H1 (cell line): ENCODE measurements around the gene GARS1. TPM values are rescaled to one million over a fixed set of nuclear protein-coding genes. Genes with fewer than 3 reads are reported as not detected.

Experiments
- CTCF ChIA-PET: fragments of 300-600 bp; sonication (Branson Sonifier 250); formaldehyde crosslinking; loops from one replicate; lab custom pipeline; 2021; ENCODE audit not compliant: partially characterized antibody; lab: Charles Lee
- POLR2A ChIA-PET: fragments of 300-600 bp; sonication (Branson Sonifier 250); formaldehyde crosslinking; loops from one replicate; lab custom pipeline; 2021; ENCODE audit warnings: inconsistent platforms; ENCODE audit not compliant: partially characterized antibody; lab: Charles Lee
- DNase-seq, 2 experiments: peaks; one replicate each; pipeline versions ENCODE4 v3.0.0 to v3.0.0-alpha.2; 2010 to 2022; ENCODE audit warnings: low spot score in 2 of 2, low read depth in 1 of 2, mixed read lengths in 1 of 2
- FAIRE-seq: peaks from 2 replicates; lab custom pipeline; 2011; peaks lifted over from hg19 to GRCh38; lab: Jason Lieb, UNC
- H2AFZ ChIP-seq: 2 replicates; pipeline ENCODE4 v1.8.1; 2012; ENCODE audit warnings: low read length, inconsistent platforms
- H2AK5ac ChIP-seq: 2 replicates; pipeline ENCODE4 v1.6.1; 2013; ENCODE audit warnings: low read depth, low read length
- H2BK120ac ChIP-seq: replicated peaks from 2 replicates; pipeline ENCODE3; 2013; ENCODE audit warnings: low read depth, low read length, inconsistent platforms
- H2BK12ac ChIP-seq: 2 replicates; pipeline ENCODE4 v1.6.1; 2013; ENCODE audit warnings: low read depth, low read length
- H2BK15ac ChIP-seq: 2 replicates; pipeline ENCODE4 v1.6.1; 2013; ENCODE audit warnings: low read length
- H2BK20ac ChIP-seq: 2 replicates; pipeline ENCODE4 v1.6.1; 2013; ENCODE audit warnings: low read length
- H2BK5ac ChIP-seq: 2 replicates; pipeline ENCODE4 v1.6.1; 2013; ENCODE audit warnings: low read depth, low read length
- H3K14ac ChIP-seq: 2 replicates; pipeline ENCODE4 v1.6.1; 2013; ENCODE audit warnings: inconsistent platforms; ENCODE audit not compliant: insufficient read length
- H3K18ac ChIP-seq: 2 replicates; pipeline ENCODE4 v1.6.1; 2013; ENCODE audit warnings: low read length; ENCODE audit errors: extremely low read depth
- H3K23ac ChIP-seq: 2 replicates; pipeline ENCODE4 v1.6.1; 2013; ENCODE audit warnings: inconsistent platforms; ENCODE audit not compliant: insufficient read length
- H3K23me2 ChIP-seq: 2 replicates; pipeline ENCODE4 v1.6.1; 2013; ENCODE audit warnings: low read depth, low read length
- H3K27ac ChIP-seq: 2 replicates; pipeline ENCODE4 v1.6.1; 2011; ENCODE audit warnings: low read depth, low read length, inconsistent platforms
- H3K27me3 ChIP-seq, 4 experiments: replicated peaks in 1 of 4; 1 replicate in 1 of 4; 2 replicates in 3 of 4; pipeline versions ENCODE4 v1.6.1 to v1.8.1; 2011 to 2013; ENCODE audit warnings: low read length in 3 of 4, mild to moderate bottlenecking in 3 of 4, inconsistent platforms in 2 of 4, mixed read lengths in 2 of 4, moderate library complexity in 1 of 4; ENCODE audit not compliant: control insufficient read depth in 3 of 4, insufficient read depth in 3 of 4; ENCODE audit errors: extremely low read depth in 1 of 4
- H3K36me3 ChIP-seq, 4 experiments: 2 replicates each; pipeline versions ENCODE4 v1.6.1 to v1.8.1; 2011 to 2013; ENCODE audit warnings: mild to moderate bottlenecking in 4 of 4, low read length in 3 of 4, moderate library complexity in 2 of 4, control low read depth in 1 of 4, inconsistent platforms in 1 of 4; ENCODE audit not compliant: insufficient read depth in 4 of 4, control insufficient read depth in 2 of 4
- H3K4ac ChIP-seq: replicated peaks from 2 replicates; pipeline ENCODE3; 2013; ENCODE audit warnings: low read length, low read depth, mixed read lengths, inconsistent platforms; ENCODE audit not compliant: insufficient read length
- H3K4me1 ChIP-seq, 4 experiments: replicated peaks in 1 of 4; 1 replicate in 1 of 4; 2 replicates in 3 of 4; pipeline versions ENCODE4 v1.6.1 to v1.8.1; 2011 to 2013; ENCODE audit warnings: low read length in 3 of 4, inconsistent platforms in 2 of 4, mixed read lengths in 1 of 4; ENCODE audit not compliant: insufficient read depth in 4 of 4, control insufficient read depth in 3 of 4
- H3K4me2 ChIP-seq, 2 experiments: 2 replicates each; pipeline versions ENCODE4 v1.6.1 to v1.8.1; 2011 to 2013; ENCODE audit warnings: low read depth in 2 of 2, low read length in 2 of 2, control low read depth in 1 of 2, inconsistent platforms in 1 of 2, mild to moderate bottlenecking in 1 of 2; ENCODE audit not compliant: insufficient read depth in 1 of 2
- H3K4me3 ChIP-seq, 4 experiments: fragments of 200-600, 300-600 bp in 1 of 4; sonication (generic), shearing (Covaris generic), sonication (Bioruptor Twin) in 1 of 4; 2 replicates each; pipeline versions ENCODE4 v1.5.1 to v1.8.1; 2011 to 2016; ENCODE audit warnings: low read length in 4 of 4, low read depth in 3 of 4, control low read depth in 2 of 4, inconsistent platforms in 2 of 4, mild to moderate bottlenecking in 2 of 4, mixed read lengths in 1 of 4, moderate library complexity in 1 of 4; ENCODE audit not compliant: insufficient read depth in 2 of 4; ENCODE audit errors: extremely low read depth in 1 of 4
- H3K56ac ChIP-seq: replicated peaks from 2 replicates; pipeline ENCODE3; 2013; ENCODE audit warnings: low read depth, mild to moderate bottlenecking, mixed read lengths, low read length, inconsistent platforms; ENCODE audit not compliant: insufficient read length
- H3K79me1 ChIP-seq: 2 replicates; pipeline ENCODE4 v1.6.1; 2013; ENCODE audit warnings: low read depth, low read length, control low read depth
- H3K79me2 ChIP-seq, 2 experiments: 2 replicates each; pipeline versions ENCODE4 v1.6.1 to v1.8.1; 2012 to 2013; ENCODE audit warnings: low read length in 2 of 2, mild to moderate bottlenecking in 2 of 2, inconsistent platforms in 1 of 2; ENCODE audit not compliant: insufficient read depth in 2 of 2, control insufficient read depth in 1 of 2
- H3K9ac ChIP-seq, 4 experiments: replicated peaks in 1 of 4; 1 replicate in 1 of 4; 2 replicates in 3 of 4; pipeline versions ENCODE4 v1.6.1 to v1.8.1; 2011 to 2013; ENCODE audit warnings: low read depth in 3 of 4, low read length in 3 of 4, control low read depth in 2 of 4, mild to moderate bottlenecking in 2 of 4, moderate library complexity in 2 of 4, inconsistent platforms in 1 of 4; ENCODE audit errors: extremely low read depth in 1 of 4
- H3K9me3 ChIP-seq, 2 experiments: 2 replicates each; pipeline versions ENCODE4 v1.6.1 to v1.8.1; 2012 to 2013; ENCODE audit warnings: mild to moderate bottlenecking in 2 of 2, moderate library complexity in 2 of 2, control low read depth in 1 of 2, inconsistent platforms in 1 of 2, low read depth in 1 of 2, low read length in 1 of 2, mixed read lengths in 1 of 2; ENCODE audit not compliant: insufficient read depth in 2 of 2
- H4K20me1 ChIP-seq, 2 experiments: replicated peaks in 1 of 2; 2 replicates each; pipeline versions ENCODE3 to v1.8.1; 2011 to 2013; ENCODE audit warnings: inconsistent platforms in 2 of 2, low read length in 2 of 2, mild to moderate bottlenecking in 1 of 2; ENCODE audit not compliant: insufficient read depth in 2 of 2, control insufficient read depth in 1 of 2
- H4K5ac ChIP-seq: 2 replicates; pipeline ENCODE4 v1.6.1; 2013; ENCODE audit warnings: low read length, low read depth, mixed read lengths, inconsistent platforms; ENCODE audit not compliant: insufficient read length
- H4K8ac ChIP-seq: 2 replicates; pipeline ENCODE4 v1.8.0; 2013; ENCODE audit warnings: mild to moderate bottlenecking, moderate library complexity, low read length, inconsistent platforms; ENCODE audit not compliant: insufficient read depth; ENCODE audit errors: extremely low read depth
- H4K91ac ChIP-seq: replicated peaks from 2 replicates; pipeline ENCODE3; 2013; ENCODE audit warnings: low read length, mixed read lengths, inconsistent platforms; ENCODE audit not compliant: insufficient read length
- BCL11A ChIP-seq, 2 experiments: IDR thresholded peaks; one replicate each; pipeline ENCODE4 v1.6.1; 2011; ENCODE audit warnings: low read depth in 2 of 2, low read length in 2 of 2, mild to moderate bottlenecking in 2 of 2
- CBX5 ChIP-seq: fragments of 300-800, 300-1000 bp; sonication (generic); IDR thresholded peaks from 2 replicates; pipeline ENCODE4 v1.7.1; 2016; ENCODE audit warnings: antibody characterized with exemption, low read length, low read depth
- CBX8 ChIP-seq: fragments of 300-800, 300-1000 bp; sonication (generic); IDR thresholded peaks from 2 replicates; pipeline ENCODE4 v1.7.1; 2016; ENCODE audit warnings: low read depth, low read length, borderline replicate concordance
- EP300 ChIP-seq, 2 experiments: IDR thresholded peaks; 1 replicate in 1 of 2; 2 replicates in 1 of 2; pipeline ENCODE4 v1.6.1; 2011 to 2012; ENCODE audit warnings: low read depth in 2 of 2, low read length in 2 of 2, mild to moderate bottlenecking in 2 of 2, borderline replicate concordance in 1 of 2, inconsistent platforms in 1 of 2, moderate library complexity in 1 of 2
- EZH2 ChIP-seq: fragments of 200-600 bp; sonication (generic); IDR thresholded peaks from 2 replicates; pipeline ENCODE4 v1.7.1; 2012; ENCODE audit warnings: low read depth, mild to moderate bottlenecking, moderate library complexity, low read length, inconsistent platforms; ENCODE audit not compliant: severe bottlenecking
- FOSL1 ChIP-seq: IDR thresholded peaks from 2 replicates; pipeline ENCODE4 v1.6.1; 2011; ENCODE audit warnings: mild to moderate bottlenecking, low read depth, low read length, moderate library complexity; ENCODE audit not compliant: insufficient read depth
- POLR2A ChIP-seq, 2 experiments: IDR thresholded peaks; 1 replicate in 1 of 2; 2 replicates in 1 of 2; pipeline ENCODE4 v1.6.1; 2011; ENCODE audit warnings: low read depth in 2 of 2, low read length in 2 of 2, mild to moderate bottlenecking in 2 of 2; ENCODE audit errors: control extremely low read depth in 1 of 2
- RFX5 ChIP-seq: IDR thresholded peaks from 2 replicates; pipeline ENCODE4 v1.6.1; 2011; ENCODE audit warnings: low read depth, low read length, improper control_type of control experiment, borderline replicate concordance
- SIN3A ChIP-seq, 2 experiments: IDR thresholded peaks in 1 of 2; conservative IDR thresholded peaks in 1 of 2; 2 replicates each; pipeline ENCODE4 v1.6.1; 2011 to 2012; ENCODE audit warnings: low read length in 2 of 2, improper control_type of control experiment in 1 of 2, low read depth in 1 of 2, mild to moderate bottlenecking in 1 of 2
- TEAD4 ChIP-seq: IDR thresholded peaks from 2 replicates; pipeline ENCODE4 v1.6.1; 2012; ENCODE audit warnings: low read depth, low read length, inconsistent platforms, mixed read lengths
- YY1 ChIP-seq: IDR thresholded peaks from 2 replicates; pipeline ENCODE4 v1.6.1; 2011; ENCODE audit warnings: low read depth, mild to moderate bottlenecking, low read length
- ZNF274 ChIP-seq: IDR thresholded peaks from 2 replicates; pipeline ENCODE4 v1.7.0; 2012; ENCODE audit warnings: low read length, borderline replicate concordance; ENCODE audit errors: extremely low read depth
- WGBS, 2 experiments: shearing (Covaris generic) in 1 of 2; methylation state at CpG; one replicate each; pipeline versions ENCODE4 v1.1.6 to v1.1.7; 2013 to 2015; ENCODE audit warnings: low lambda C conversion rate in 2 of 2, mixed read lengths in 2 of 2, inconsistent platforms in 1 of 2, low coverage in 1 of 2, missing lambda C conversion rate in 1 of 2; ENCODE audit not compliant: insufficient replicate concordance in 2 of 2, insufficient coverage in 1 of 2, insufficient read length in 1 of 2; ENCODE audit errors: extremely low coverage in 1 of 2, missing lambda C conversion rate in 1 of 2; 5-methylcytosine and 5-hydroxymethylcytosine counted together
- polyA plus RNA-seq, 7 experiments: library from polyadenylated mRNA; depleted of rRNA in 3 of 7; stranded (reverse) in 5 of 7; unstranded in 2 of 7; fragments of >200 nt in 5 of 7; fragments of 200-250 nt in 2 of 7; gene quantifications; 1 replicate in 5 of 7; 2 replicates in 1 of 7; 4 replicates in 1 of 7; pipeline versions ENCODE4 v1.2.1 to v1.2.3, GENCODE V29; 2011 to 2013; ENCODE audit warnings: missing spikeins in 2 of 7, mixed read lengths in 2 of 7
- total RNA-seq: library from RNA; stranded (reverse); fragmentation: NEBNext Ultra II Directional; extraction: Animal tissue kit (Norgen Biotek cat#: 25700); gene quantifications from 2 replicates; pipeline ENCODE4 v1.2.1, GENCODE V29; 2021
- TF ChIP-seq, protein P1 (sequence below): IDR thresholded peaks from 2 replicates; pipeline ENCODE4 v1.6.1; 2012; ENCODE audit warnings: inconsistent platforms

GARS1 gene
- total and polyA plus RNA-seq, 2 of the 8 experiments (the other 6 are each of a cell fraction or from before 2014, with no cell fraction given): 270 to 476 TPM

- POLR2A ChIA-PET: interaction anchor here (1.5 to 2.2 kb wide), 2 partner anchors 9 to 38 kb away, joined by 3 to 9 read pairs; no protein-coding TSS in a partner anchor
- H3K9me3 ChIP-seq: no peaks in the 10 kb centered on the region
- no peak overlapping the region for H2BK120ac ChIP-seq
- no peak overlapping the region for H2BK20ac ChIP-seq
- H3K14ac ChIP-seq: no peak overlapping the region
- no peak overlapping the region for H3K56ac ChIP-seq
- peaks cover 2% of the 10 kb centered on the region; the same call in 1 of the 2 replicates for H3K79me1 ChIP-seq
- H2BK5ac ChIP-seq: no peak overlapping the region
- DNase-seq (peak in 1 of 2 experiments; percentile 36), FAIRE-seq (no peak)
- H3K4me1 ChIP-seq: peaks cover 2 to 7% (median 4%) of the 10 kb centered on the region in 4 experiments; a peak in 6 of 7 replicates
- no peak overlapping the region for H4K5ac ChIP-seq
- H3K27ac ChIP-seq: no peak overlapping the region
- H4K20me1 ChIP-seq: peaks cover 8 to 9% of the 10 kb centered on the region in 2 experiments
- CTCF ChIA-PET: interaction anchor here (0.9 to 1.1 kb wide), 3 partner anchors 32 to 145 kb away, joined by 3 to 4 read pairs (median 3); no protein-coding TSS in a partner anchor
- peaks cover 0 to 9% (median 2%) of the 10 kb centered on the region in 4 experiments; a peak in 3 of 8 replicates for H3K36me3 ChIP-seq
- no peaks in the 10 kb centered on the region; the same call in 1 of the 2 replicates for H3K23me2 ChIP-seq
- no peak overlapping the region for H3K4me2 ChIP-seq
- no peak overlapping the region for H2AK5ac ChIP-seq
- H3K4me3 ChIP-seq: no peak overlapping the region
- H3K9ac ChIP-seq: no peak overlapping the region
- no peak overlapping the region for H3K4ac ChIP-seq
- no peak overlapping the region for H2BK15ac ChIP-seq
- no peak overlapping the region for H3K23ac ChIP-seq
- H4K91ac ChIP-seq: no peak overlapping the region
- no peak overlapping the region for H2BK12ac ChIP-seq
- H3K79me2 ChIP-seq: peaks cover 0 to 15% of the 10 kb centered on the region in 2 experiments; a peak in 2 of 4 replicates
- no peak overlapping the region for H2AFZ ChIP-seq
- H3K18ac ChIP-seq: no peak overlapping the region
- H4K8ac ChIP-seq: no peak overlapping the region
- 94% methylated on average over 12 of the region's 12 CpGs; no CpG with 5 or more reads in 1 of the 2 experiments for WGBS, 2 experiments
- no peaks in the 10 kb centered on the region for H3K27me3 ChIP-seq
- TF ChIP-seq EZH2 (no peak), EP300 (IDR thresholded peaks at IDR 0.05; ENCODE audit: borderline replicate concordance in 1 of 2, low read depth in 2 of 2, low read length in 2 of 2) (no peak), POLR2A (IDR thresholded peaks at IDR 0.05; ENCODE audit: control extremely low read depth in 1 of 2, low read depth in 2 of 2, low read length in 2 of 2) (no peak; a peak in 1 of 3 replicates), BCL11A (IDR thresholded peaks at IDR 0.05; ENCODE audit: low read depth in 2 of 2, low read length in 2 of 2) (no peak), FOSL1 (no peak), SIN3A (conservative IDR thresholded peaks at IDR 0.05 in 1 of 2, IDR thresholded peaks at IDR 0.05 in 1 of 2; ENCODE audit: low read depth in 1 of 2, low read length in 2 of 2) (no peak), CBX5 (no peak), YY1 (no peak), CBX8 (no peak), ZNF274 (no peak), TEAD4 (no peak), RFX5 (no peak)
- TF ChIP-seq, protein P1, sequence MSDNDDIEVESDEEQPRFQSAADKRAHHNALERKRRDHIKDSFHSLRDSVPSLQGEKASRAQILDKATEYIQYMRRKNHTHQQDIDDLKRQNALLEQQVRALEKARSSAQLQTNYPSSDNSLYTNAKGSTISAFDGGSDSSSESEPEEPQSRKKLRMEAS: no peak
These were observed 51.5 kb downstream of the GARS1 start for GRCh38 chr7:30646154-30646553.
